GM18868 (cell line): Measurements from ENCODE around the gene ABCA5.

Source experiments
- ATAC-seq: cut with Tn5 transposase; IDR thresholded peaks from one replicate; pipeline ENCODE4 v1.9.1; 2021; ENCODE audit warnings: mild to moderate bottlenecking, moderate library complexity; ENCODE audit not compliant: unreplicated experiment

The ABCA5 gene

GRCh38 chr17:69327060-69327831 is at the start of gene ABCA5:
Gene ABCA5, minus strand, starts transcription at chr17:69327133. Its CDS starts 12,718 bp downstream, at chr17:69314415.
- peak; percentile 91 for ATAC-seq

GRCh38 chr17:69375229-69375628 is 48.3 kb upstream of the ABCA5 start:
- peak; percentile 38 for ATAC-seq

- no peak for ATAC-seq
Measured at GRCh38 chr17:69373069-69373468, 46.1 kb upstream of the ABCA5 start.

- peak; percentile 94 for ATAC-seq
Measured at GRCh38 chr17:69367298-69367697, 40.4 kb upstream of the ABCA5 start.

GRCh38 chr17:69363488-69364210 is 36.7 kb upstream of the ABCA5 start:
- no peak for ATAC-seq

GRCh38 chr17:69361156-69361555 is 34.2 kb upstream of the ABCA5 start:
- ATAC-seq: no peak

GRCh38 chr17:69358688-69359596 is 32.0 kb upstream of the ABCA5 start:
- peak; percentile 65 for ATAC-seq

GRCh38 chr17:69357701-69358100 is 30.8 kb upstream of the ABCA5 start:
- no peak for ATAC-seq

- ATAC-seq: no peak
Measured at GRCh38 chr17:69356625-69357024, 29.7 kb upstream of the ABCA5 start.

GRCh38 chr17:69350911-69351310 is 24.0 kb upstream of the ABCA5 start:
- no peak for ATAC-seq

GRCh38 chr17:69348429-69348828 is 21.5 kb upstream of the ABCA5 start:
- ATAC-seq: no peak

- no peak for ATAC-seq
Measured at GRCh38 chr17:69346766-69347165, 19.8 kb upstream of the ABCA5 start.

GRCh38 chr17:69344939-69345338 is 18.0 kb upstream of the ABCA5 start:
- no peak for ATAC-seq

- no peak for ATAC-seq
Measured at GRCh38 chr17:69342896-69343644, 16.1 kb upstream of the ABCA5 start.

GRCh38 chr17:69339937-69340336 is 13.0 kb upstream of the ABCA5 start:
- ATAC-seq: no peak

GRCh38 chr17:69336996-69337395 is 10.1 kb upstream of the ABCA5 start:
- no peak for ATAC-seq

- no peak for ATAC-seq
Measured at GRCh38 chr17:69336580-69336979, 9.6 kb upstream of the ABCA5 start.

GRCh38 chr17:69335058-69335457 is 8.1 kb upstream of the ABCA5 start:
- ATAC-seq: peak; percentile 79

- no peak for ATAC-seq
Measured at GRCh38 chr17:69333561-69333960, 6.6 kb upstream of the ABCA5 start.

GRCh38 chr17:69331756-69332155 is 4.8 kb upstream of the ABCA5 start:
- no peak for ATAC-seq
